Mesothelial cell of epicardium (in vitro differentiated cells): ENCODE results near the gene LRIG1. TPM values are rescaled to one million over a fixed set of nuclear protein-coding genes. Genes with fewer than 3 reads are reported as not detected.

Source experiments
- DNase-seq, 2 experiments: peaks; one replicate each; pipeline ENCODE4 v3.0.0; 2021; ENCODE audit warnings: low spot score in 2 of 2; ENCODE audit not compliant: unreplicated experiment in 2 of 2
- H3K27ac Mint-ChIP-seq: 2 replicates; pipeline ENCODE4 v1.8.0; 2021; ENCODE audit warnings: mixed read lengths
- H3K27me3 Mint-ChIP-seq: 2 replicates; pipeline ENCODE4 v1.8.0; 2021; ENCODE audit warnings: low read depth, mixed read lengths
- H3K36me3 Mint-ChIP-seq: 2 replicates; pipeline ENCODE4 v1.8.0; 2021; ENCODE audit warnings: mixed read lengths
- H3K4me1 Mint-ChIP-seq: 2 replicates; pipeline ENCODE4 v1.8.0; 2021; ENCODE audit warnings: mixed read lengths
- H3K4me3 Mint-ChIP-seq: 2 replicates; pipeline ENCODE4 v1.8.0; 2021; ENCODE audit warnings: mild to moderate bottlenecking, moderate library complexity, mixed read lengths
- H3K9me3 Mint-ChIP-seq: 2 replicates; pipeline ENCODE4 v1.8.0; 2021; ENCODE audit warnings: mixed read lengths
- total RNA-seq: library from RNA; stranded (reverse); gene quantifications from 3 replicates; pipeline ENCODE4 v1.2.1, GENCODE V29; 2021
- TF ChIP-seq, protein P1 (sequence below): fragments of 200-600 bp; sonication (generic); IDR thresholded peaks from one replicate; pipeline ENCODE4 v1.5.0; 2021; ENCODE audit warnings: antibody characterized with exemption; ENCODE audit not compliant: unreplicated experiment

Gene LRIG1
- total RNA-seq, 1 donor from 2014 or later, result 5.5 TPM

DNA sequence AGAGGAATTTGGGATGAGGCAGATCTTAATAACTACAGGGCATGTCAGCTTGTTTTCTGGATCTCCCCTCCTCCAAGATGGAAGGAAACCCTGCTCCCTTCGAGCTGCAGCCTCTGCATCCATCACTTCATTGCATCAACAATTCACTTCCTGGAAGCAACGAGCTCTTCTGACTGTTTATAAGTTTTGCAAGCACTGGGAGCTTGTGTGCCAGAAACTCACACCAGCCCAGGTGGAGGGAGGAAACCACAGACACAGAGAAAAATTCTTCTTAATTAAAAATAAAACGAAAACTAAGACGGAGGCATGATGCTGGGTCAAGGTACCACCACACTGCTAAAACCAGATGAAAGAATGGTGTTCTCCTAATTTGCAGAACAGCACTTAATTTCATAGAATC, 10.6 kb downstream of the LRIG1 start:
- H3K9me3 Mint-ChIP-seq, result no peaks in the 10 kb centered on the region
- H3K36me3 Mint-ChIP-seq, result no peaks in the 10 kb centered on the region
- no peak overlapping the region for H3K4me3 Mint-ChIP-seq
- no peak for DNase-seq
- TF ChIP-seq, protein P1, sequence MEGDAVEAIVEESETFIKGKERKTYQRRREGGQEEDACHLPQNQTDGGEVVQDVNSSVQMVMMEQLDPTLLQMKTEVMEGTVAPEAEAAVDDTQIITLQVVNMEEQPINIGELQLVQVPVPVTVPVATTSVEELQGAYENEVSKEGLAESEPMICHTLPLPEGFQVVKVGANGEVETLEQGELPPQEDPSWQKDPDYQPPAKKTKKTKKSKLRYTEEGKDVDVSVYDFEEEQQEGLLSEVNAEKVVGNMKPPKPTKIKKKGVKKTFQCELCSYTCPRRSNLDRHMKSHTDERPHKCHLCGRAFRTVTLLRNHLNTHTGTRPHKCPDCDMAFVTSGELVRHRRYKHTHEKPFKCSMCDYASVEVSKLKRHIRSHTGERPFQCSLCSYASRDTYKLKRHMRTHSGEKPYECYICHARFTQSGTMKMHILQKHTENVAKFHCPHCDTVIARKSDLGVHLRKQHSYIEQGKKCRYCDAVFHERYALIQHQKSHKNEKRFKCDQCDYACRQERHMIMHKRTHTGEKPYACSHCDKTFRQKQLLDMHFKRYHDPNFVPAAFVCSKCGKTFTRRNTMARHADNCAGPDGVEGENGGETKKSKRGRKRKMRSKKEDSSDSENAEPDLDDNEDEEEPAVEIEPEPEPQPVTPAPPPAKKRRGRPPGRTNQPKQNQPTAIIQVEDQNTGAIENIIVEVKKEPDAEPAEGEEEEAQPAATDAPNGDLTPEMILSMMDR, result no peak
- peaks cover 38% of the 10 kb centered on the region for H3K27me3 Mint-ChIP-seq
- peaks cover 22% of the 10 kb centered on the region for H3K4me1 Mint-ChIP-seq
- H3K27ac Mint-ChIP-seq, result no peak overlapping the region

DNA sequence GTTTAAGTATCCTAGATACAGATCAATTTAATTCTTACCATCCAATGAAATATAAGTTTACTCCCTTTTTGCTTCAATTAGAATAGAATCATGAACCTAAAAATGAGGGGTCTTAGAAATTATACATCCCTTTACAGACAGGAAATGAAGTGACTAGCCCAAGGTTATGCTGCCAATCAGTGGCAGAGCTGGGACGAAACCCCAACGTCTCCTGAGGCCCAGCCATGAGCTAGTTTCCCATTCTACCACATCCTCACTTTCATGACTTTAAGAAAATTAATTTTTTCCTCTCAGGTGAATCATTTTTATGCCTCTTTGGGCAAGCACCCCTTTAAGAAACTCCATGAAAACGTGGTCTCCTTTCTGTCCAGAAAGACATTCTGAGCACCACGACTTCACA, 11.2 kb downstream of the LRIG1 start:
- peaks cover 32% of the 10 kb centered on the region for H3K27me3 Mint-ChIP-seq
- H3K4me3 Mint-ChIP-seq, result no peak overlapping the region
- no peaks in the 10 kb centered on the region for H3K36me3 Mint-ChIP-seq
- TF ChIP-seq, protein P1, result no peak
- no peak overlapping the region for H3K27ac Mint-ChIP-seq
- DNase-seq, result no peak
- H3K9me3 Mint-ChIP-seq, result no peaks in the 10 kb centered on the region
- peaks cover 15% of the 10 kb centered on the region for H3K4me1 Mint-ChIP-seq

DNA sequence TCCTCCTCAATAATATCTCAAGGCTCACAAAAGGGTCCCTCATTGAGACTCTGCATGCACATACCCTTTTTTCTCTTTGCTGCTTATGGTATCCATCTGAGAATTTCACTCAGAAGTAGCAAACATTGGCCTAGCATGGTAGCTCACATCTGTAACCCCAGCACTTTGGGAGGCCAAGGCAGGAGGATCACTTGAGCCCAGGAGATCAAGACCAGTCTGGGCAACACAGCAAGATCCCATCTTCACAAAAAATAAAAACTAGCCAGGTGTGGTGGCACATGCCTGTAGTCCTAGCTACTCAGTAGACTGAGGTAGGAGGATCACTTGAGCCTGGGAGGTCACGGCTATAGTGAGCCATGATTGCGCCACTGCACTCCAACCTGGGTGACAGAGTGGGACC, 11.7 kb downstream of the LRIG1 start:
- no peak overlapping the region for H3K27ac Mint-ChIP-seq
- H3K4me3 Mint-ChIP-seq, result no peak overlapping the region
- peaks cover 15% of the 10 kb centered on the region for H3K4me1 Mint-ChIP-seq
- H3K9me3 Mint-ChIP-seq, result no peaks in the 10 kb centered on the region
- TF ChIP-seq, protein P1, result no peak
- H3K27me3 Mint-ChIP-seq, result peaks cover 32% of the 10 kb centered on the region
- H3K36me3 Mint-ChIP-seq, result no peaks in the 10 kb centered on the region
- no peak for DNase-seq

DNA sequence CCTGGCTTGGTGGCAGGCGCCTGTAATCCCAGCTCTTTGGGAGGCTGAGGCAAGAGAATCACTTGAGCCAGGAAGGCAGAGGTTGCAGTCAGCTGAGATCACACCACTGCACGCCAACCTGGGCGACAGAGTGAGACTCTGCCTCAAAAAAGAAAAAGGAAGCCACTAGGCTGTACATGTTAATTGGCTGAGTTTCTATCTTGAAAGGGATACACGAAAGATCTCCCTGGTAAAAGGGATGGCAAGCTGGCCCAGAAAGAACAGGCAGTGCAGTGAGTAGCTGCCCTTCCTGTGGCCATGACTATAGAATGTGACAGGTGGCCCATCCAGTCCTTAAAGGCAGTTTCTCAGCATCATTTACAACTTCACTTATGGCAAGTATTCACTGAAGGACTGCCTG, 12.3 kb downstream of the LRIG1 start:
- no peak for DNase-seq
- H3K4me1 Mint-ChIP-seq, result peaks cover 14% of the 10 kb centered on the region
- H3K27me3 Mint-ChIP-seq, result peaks cover 32% of the 10 kb centered on the region
- H3K27ac Mint-ChIP-seq, result no peak overlapping the region
- TF ChIP-seq, protein P1, result no peak
- no peaks in the 10 kb centered on the region for H3K36me3 Mint-ChIP-seq
- no peaks in the 10 kb centered on the region for H3K9me3 Mint-ChIP-seq
- no peak overlapping the region for H3K4me3 Mint-ChIP-seq

DNA sequence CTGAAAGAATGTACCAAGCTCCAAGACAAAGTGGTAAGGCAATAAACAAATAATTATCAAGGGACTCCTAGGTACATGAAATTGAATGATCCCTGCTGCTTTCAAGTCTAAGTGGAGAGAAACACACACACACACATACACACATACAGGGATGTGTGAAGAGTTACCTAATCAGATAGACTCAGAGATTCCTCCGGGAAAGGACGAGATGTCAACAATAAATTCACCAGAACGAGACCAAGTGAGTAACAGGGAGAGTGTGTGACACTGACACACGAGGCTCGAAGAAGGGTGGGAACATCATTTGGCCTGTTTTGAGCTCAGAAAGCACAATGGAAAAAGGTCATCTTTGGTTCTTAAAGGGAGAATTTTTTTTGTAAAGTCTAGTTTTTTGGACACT, 13.4 kb downstream of the LRIG1 start:
- DNase-seq, result no peak
- Mint-ChIP-seq H3K9me3 (no peaks in the 10 kb centered on the region), H3K27ac (no peak overlapping the region), H3K36me3 (no peaks in the 10 kb centered on the region), H3K4me3 (no peak overlapping the region), H3K4me1 (peaks cover 13% of the 10 kb centered on the region), H3K27me3 (peaks cover 30% of the 10 kb centered on the region)
- TF ChIP-seq, protein P1, result no peak

DNA sequence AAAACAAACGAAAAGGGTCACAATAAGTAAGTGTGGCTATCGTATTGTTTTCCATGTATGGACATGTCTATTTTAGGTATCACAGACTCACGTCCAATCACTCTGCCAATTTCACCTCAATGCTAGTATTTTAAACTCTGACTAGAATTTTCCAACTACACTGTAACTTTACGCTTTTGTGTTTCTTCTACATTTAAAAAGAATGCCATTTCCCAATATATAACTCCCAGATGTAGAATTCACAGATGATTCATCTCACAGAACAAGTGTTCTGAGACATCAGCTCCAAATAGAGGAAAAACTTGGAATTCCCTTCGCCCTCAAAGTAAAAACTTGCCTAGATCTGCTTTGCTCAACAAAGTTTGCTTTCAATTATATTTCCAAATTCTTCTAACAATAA, 14.2 kb downstream of the LRIG1 start:
- TF ChIP-seq, protein P1, result no peak
- Mint-ChIP-seq H3K36me3 (no peaks in the 10 kb centered on the region), H3K27ac (peak overlapping the region; percentile 27), H3K9me3 (no peaks in the 10 kb centered on the region), H3K4me1 (peaks cover 7% of the 10 kb centered on the region), H3K4me3 (no peak overlapping the region), H3K27me3 (peaks cover 28% of the 10 kb centered on the region)
- DNase-seq, result no peak
